GM12878 (cell line): Measurements from ENCODE around the gene PJA2. TPM values are rescaled to one million over a fixed set of nuclear protein-coding genes. Genes with fewer than 3 reads are reported as not detected.

Source experiments
- ATAC-seq: fragments of 200-7000 bp; cut with Tn5 transposase; 3 replicates; pipeline ENCODE4 v1.9.1; 2020; ENCODE audit warnings: mild to moderate bottlenecking, moderate library complexity
- BruUV-seq: library from RNA; stranded (reverse); fragments of 400-500 nt; replicated peaks from 2 replicates; lab custom pipeline; 2021; lab: Mats Ljungman, UMichigan
- CTCF ChIA-PET: fragments of 300-600 bp; sonication (Branson Sonifier 250); formaldehyde crosslinking; extraction: SDS; loops from one replicate; lab custom pipeline; 2021; ENCODE audit warnings: inconsistent platforms; lab: Yijun Ruan, JAX
- POLR2A ChIA-PET: fragments of 350-600 bp; formaldehyde crosslinking; extraction: SDS; loops from one replicate; lab custom pipeline; 2021; ENCODE audit warnings: inconsistent platforms; lab: Charles Lee
- RAD21 ChIA-PET: fragments of 300-600 bp; sonication (Branson Sonifier 250); formaldehyde crosslinking; loops from one replicate; lab custom pipeline; 2023; ENCODE audit warnings: antibody characterized with exemption; ENCODE audit not compliant: unreplicated experiment; lab: Charles Lee
- SMC1A ChIA-PET: fragments of 300-600 bp; sonication (Branson Sonifier 250); formaldehyde crosslinking; loops from one replicate; lab custom pipeline; 2023; ENCODE audit not compliant: unreplicated experiment, uncharacterized antibody; lab: Charles Lee
- DNase-seq: peaks from one replicate; pipeline ENCODE4 v3.0.0-alpha.2; 2011; ENCODE audit warnings: low read depth, low spot score
- FAIRE-seq: peaks from 3 replicates; lab custom pipeline; 2011; peaks lifted over from hg19 to GRCh38; lab: Jason Lieb, UNC
- H2AFZ ChIP-seq: 2 replicates; pipeline ENCODE4 v1.6.0; 2011; ENCODE audit warnings: low read depth, low read length, control low read depth; ENCODE audit not compliant: control insufficient read depth
- H3K27ac ChIP-seq: 2 replicates; pipeline ENCODE4 v1.5.1; 2011; ENCODE audit warnings: control low read depth; ENCODE audit not compliant: control insufficient read depth, insufficient read depth
- H3K27me3 ChIP-seq, 2 experiments: replicated peaks in 1 of 2; 2 replicates each; pipeline versions ENCODE4 v1.6.0 to v1.6.1; 2011; ENCODE audit warnings: low read length in 1 of 2; ENCODE audit not compliant: control insufficient read depth in 2 of 2, insufficient read depth in 2 of 2
- H3K36me3 ChIP-seq, 2 experiments: 2 replicates each; pipeline ENCODE4 v1.5.1; 2011; ENCODE audit warnings: low read length in 1 of 2; ENCODE audit not compliant: control insufficient read depth in 2 of 2, insufficient read depth in 2 of 2
- H3K4me1 ChIP-seq: 2 replicates; pipeline ENCODE4 v1.6.1; 2011; ENCODE audit warnings: mild to moderate bottlenecking, low read length, moderate library complexity, mixed read lengths; ENCODE audit not compliant: control insufficient read depth, insufficient read depth
- H3K4me2 ChIP-seq: 2 replicates; pipeline ENCODE4 v1.6.0; 2011; ENCODE audit warnings: control low read depth; ENCODE audit not compliant: control insufficient read depth, insufficient read depth
- H3K4me3 ChIP-seq: fragments of 200-600 bp; sonication (generic); 2 replicates; pipeline ENCODE4 v1.5.1; 2016
- H3K79me2 ChIP-seq: 2 replicates; pipeline ENCODE4 v1.6.0; 2011; ENCODE audit warnings: low read length; ENCODE audit not compliant: control insufficient read depth, insufficient read depth
- H3K9ac ChIP-seq: 2 replicates; pipeline ENCODE4 v1.8.0; 2011; ENCODE audit warnings: low read length, control low read depth, mixed read lengths; ENCODE audit not compliant: control insufficient read depth, insufficient read depth
- H3K9me3 ChIP-seq: replicated peaks from 3 replicates; pipeline ENCODE4 v1.5.1; 2011; ENCODE audit warnings: mild to moderate bottlenecking, low read length; ENCODE audit not compliant: control insufficient read depth, insufficient read depth
- H4K20me1 ChIP-seq: 2 replicates; pipeline ENCODE4 v1.6.0; 2011; ENCODE audit not compliant: control insufficient read depth, insufficient read depth
- BRCA1 ChIP-seq: IDR thresholded peaks from 2 replicates; pipeline ENCODE4 v1.6.1; 2011; ENCODE audit warnings: low read depth, low read length, improper control_type of control experiment
- CBFB ChIP-seq: IDR thresholded peaks from 2 replicates; pipeline ENCODE4 v1.6.1; 2016; ENCODE audit warnings: antibody characterized with exemption, low read depth
- POU2F2 ChIP-seq: IDR thresholded peaks from 3 replicates; pipeline ENCODE4 v1.6.1; 2011; ENCODE audit warnings: low read depth, mild to moderate bottlenecking, low read length, borderline replicate concordance
- YBX1 ChIP-seq: fragments of 450-650 bp; IDR thresholded peaks from 2 replicates; pipeline ENCODE4 v1.6.1; 2016; ENCODE audit warnings: antibody characterized with exemption
- ZNF207 ChIP-seq: fragments of 450-650 bp; IDR thresholded peaks from 2 replicates; pipeline ENCODE4 v1.6.1; 2014; ENCODE audit warnings: antibody characterized with exemption, mild to moderate bottlenecking, borderline replicate concordance
- WGBS: methylation state at CpG from one replicate; pipeline ENCODE4 v1.1.6; 2016; ENCODE audit warnings: low lambda C conversion rate; ENCODE audit not compliant: insufficient replicate concordance, insufficient coverage; ENCODE audit errors: missing lambda C conversion rate; 5-methylcytosine and 5-hydroxymethylcytosine counted together
- in situ Hi-C: fragments of 300-500 bp; cut with MboI; formaldehyde crosslinking; loops from 9 replicates; pipeline ENCODE4 v1.14.3; 2018; ENCODE audit warnings: mixed read lengths
- intact Hi-C: fragments of 100-400 bp; cut with micrococcal nuclease; formaldehyde crosslinking; loops from one replicate; pipeline ENCODE4 v1.14.2; 2022; ENCODE audit not compliant: unreplicated experiment
- polyA plus RNA-seq, 11 experiments: library from polyadenylated mRNA; depleted of rRNA in 4 of 11; unstranded in 6 of 11; stranded (reverse) in 5 of 11; fragments of >200 nt; fragmentation: Nextera tagmentation in 4 of 11; fragmentation: Illumina TruSeq in 1 of 11; extraction: Ambion mirVana in 4 of 11; extraction: Trizol in 1 of 11; gene quantifications; 1 replicate in 1 of 11; 2 replicates in 10 of 11; pipeline versions ENCODE4 v1.2.1 to v1.2.3, GENCODE V29; 2011 to 2016; ENCODE audit warnings: inconsistent platforms in 2 of 11, missing spikeins in 2 of 11, low read depth in 1 of 11
- total RNA-seq, 4 experiments: library from RNA; depleted of rRNA in 3 of 4; stranded (reverse); fragments of >200 nt in 3 of 4; fragmentation: Illumina TruSeq in 1 of 4; extraction: Trizol in 1 of 4; gene quantifications; 2 replicates each; pipeline versions ENCODE4 v1.2.1 to v1.2.3, GENCODE V29; 2013 to 2021
- TF ChIP-seq, protein P1 (sequence below): IDR thresholded peaks from 2 replicates; pipeline ENCODE4 v1.6.1; 2011; ENCODE audit warnings: low read depth, low read length, improper control_type of control experiment, borderline replicate concordance
- TF ChIP-seq, protein P2 (sequence below): fragments of 150-350 bp; IDR thresholded peaks from 2 replicates; pipeline ENCODE4 v1.6.1; 2014; ENCODE audit warnings: mild to moderate bottlenecking, low read depth, low read length
- TF ChIP-seq, protein P3 (sequence below): fragments of 450-650 bp; IDR thresholded peaks from 2 replicates; pipeline ENCODE4 v1.6.1; 2016; ENCODE audit warnings: mild to moderate bottlenecking

Gene PJA2
- total and polyA plus RNA-seq, 10 of the 15 experiments (the other 5 are each of a cell fraction or from before 2014, with no cell fraction given) = 27.8 to 93.4 (median 47.8) TPM

DNA sequence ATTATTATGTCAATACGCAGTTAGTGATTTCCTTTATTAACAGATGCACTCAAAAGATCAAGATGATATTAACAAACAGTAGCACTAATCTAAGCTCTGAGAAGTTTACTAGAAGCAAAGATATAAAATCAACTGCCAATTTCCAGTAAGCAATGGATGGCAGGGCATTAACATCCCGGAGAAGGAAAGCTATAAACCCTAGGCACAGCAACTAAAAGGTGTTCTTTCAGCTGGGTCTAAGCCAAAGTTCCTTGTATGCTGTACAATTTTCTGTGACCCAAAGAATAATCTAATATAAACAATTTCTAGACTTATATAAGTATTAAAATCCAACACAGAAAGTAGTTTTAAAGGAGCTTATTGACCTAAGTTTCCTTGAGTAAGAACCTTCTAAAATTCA, 39.4 kb downstream of the PJA2 start:
- no peak for DNase-seq
- TF ChIP-seq, protein P1, sequence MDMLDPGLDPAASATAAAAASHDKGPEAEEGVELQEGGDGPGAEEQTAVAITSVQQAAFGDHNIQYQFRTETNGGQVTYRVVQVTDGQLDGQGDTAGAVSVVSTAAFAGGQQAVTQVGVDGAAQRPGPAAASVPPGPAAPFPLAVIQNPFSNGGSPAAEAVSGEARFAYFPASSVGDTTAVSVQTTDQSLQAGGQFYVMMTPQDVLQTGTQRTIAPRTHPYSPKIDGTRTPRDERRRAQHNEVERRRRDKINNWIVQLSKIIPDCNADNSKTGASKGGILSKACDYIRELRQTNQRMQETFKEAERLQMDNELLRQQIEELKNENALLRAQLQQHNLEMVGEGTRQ = no peak
- TF ChIP-seq, protein P2, sequence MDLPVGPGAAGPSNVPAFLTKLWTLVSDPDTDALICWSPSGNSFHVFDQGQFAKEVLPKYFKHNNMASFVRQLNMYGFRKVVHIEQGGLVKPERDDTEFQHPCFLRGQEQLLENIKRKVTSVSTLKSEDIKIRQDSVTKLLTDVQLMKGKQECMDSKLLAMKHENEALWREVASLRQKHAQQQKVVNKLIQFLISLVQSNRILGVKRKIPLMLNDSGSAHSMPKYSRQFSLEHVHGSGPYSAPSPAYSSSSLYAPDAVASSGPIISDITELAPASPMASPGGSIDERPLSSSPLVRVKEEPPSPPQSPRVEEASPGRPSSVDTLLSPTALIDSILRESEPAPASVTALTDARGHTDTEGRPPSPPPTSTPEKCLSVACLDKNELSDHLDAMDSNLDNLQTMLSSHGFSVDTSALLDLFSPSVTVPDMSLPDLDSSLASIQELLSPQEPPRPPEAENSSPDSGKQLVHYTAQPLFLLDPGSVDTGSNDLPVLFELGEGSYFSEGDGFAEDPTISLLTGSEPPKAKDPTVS = no peak
- TF ChIP-seq BRCA1 (no peak), ZNF207 (no peak), YBX1 (no peak), POU2F2 (no peak), CBFB (no peak)
- TF ChIP-seq, protein P3, sequence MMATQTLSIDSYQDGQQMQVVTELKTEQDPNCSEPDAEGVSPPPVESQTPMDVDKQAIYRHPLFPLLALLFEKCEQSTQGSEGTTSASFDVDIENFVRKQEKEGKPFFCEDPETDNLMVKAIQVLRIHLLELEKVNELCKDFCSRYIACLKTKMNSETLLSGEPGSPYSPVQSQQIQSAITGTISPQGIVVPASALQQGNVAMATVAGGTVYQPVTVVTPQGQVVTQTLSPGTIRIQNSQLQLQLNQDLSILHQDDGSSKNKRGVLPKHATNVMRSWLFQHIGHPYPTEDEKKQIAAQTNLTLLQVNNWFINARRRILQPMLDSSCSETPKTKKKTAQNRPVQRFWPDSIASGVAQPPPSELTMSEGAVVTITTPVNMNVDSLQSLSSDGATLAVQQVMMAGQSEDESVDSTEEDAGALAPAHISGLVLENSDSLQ = no peak
- no peaks in the 10 kb centered on the region for H4K20me1 ChIP-seq
- H3K36me3 ChIP-seq = peaks cover 0 to 16% of the 10 kb centered on the region in 2 experiments; a peak in 1 of 4 replicates
- no peaks in the 10 kb centered on the region; the same call in 1 of the 2 replicates for H3K79me2 ChIP-seq
- H3K4me1 ChIP-seq = no peaks in the 10 kb centered on the region
- FAIRE-seq = no peak
- no peak overlapping the region for H3K4me2 ChIP-seq
- intact Hi-C loops = no loop called here
- H2AFZ ChIP-seq = no peak overlapping the region
- BruUV-seq = no TSS peak
- H3K4me3 ChIP-seq = no peak overlapping the region
- 94% methylated on average over 2 of the region's 2 CpGs for WGBS
- ChIA-PET POLR2A (interaction anchor here (1.4 kb wide), 1 partner anchor 43 kb away, joined by 4 read pairs; no protein-coding TSS in a partner anchor), SMC1A (interaction anchor here (1.0 to 1.3 kb wide), 4 partner anchors 14 to 43 kb away, joined by 3 to 5 read pairs (median 4); no protein-coding TSS in a partner anchor), RAD21 (interaction anchor here (0.7 kb wide), 1 partner anchor 8 kb away, joined by 3 read pairs; no protein-coding TSS in a partner anchor), CTCF (interaction anchor here (0.5 to 1.6 kb wide), 4 partner anchors 8 to 50 kb away, joined by 3 to 4 read pairs (median 3); no protein-coding TSS in a partner anchor)
- ATAC-seq = no peak
- no peak overlapping the region for H3K9ac ChIP-seq
- H3K27me3 ChIP-seq = no peaks in the 10 kb centered on the region
- in situ Hi-C loops = no loop called here
- peaks cover 8% of the 10 kb centered on the region; the same call in 2 of the 3 replicates for H3K9me3 ChIP-seq
- H3K27ac ChIP-seq = no peak overlapping the region
